HFF-Myc (cell line): ENCODE results near the gene PEX11B.

ENCODE experiments used
- DNase-seq: peaks from one replicate; pipeline ENCODE4 v3.0.0-alpha.2; 2011; ENCODE audit warnings: low read depth; ENCODE audit errors: extremely low read depth
- H3K4me3 ChIP-seq: replicated peaks from 2 replicates; pipeline ENCODE4 v1.5.1; 2011; ENCODE audit warnings: low read depth, mild to moderate bottlenecking, control low read depth, low read length
- TF ChIP-seq, protein P1 (sequence below): IDR thresholded peaks from 2 replicates; pipeline ENCODE4 v1.5.1; 2012; ENCODE audit warnings: mild to moderate bottlenecking, low read depth, low read length, control low read depth; ENCODE audit errors: missing control alignments

PEX11B gene

GRCh38 chr1:145893306-145894055, 25.0 kb downstream of the PEX11B start:
- TF ChIP-seq, protein P1, sequence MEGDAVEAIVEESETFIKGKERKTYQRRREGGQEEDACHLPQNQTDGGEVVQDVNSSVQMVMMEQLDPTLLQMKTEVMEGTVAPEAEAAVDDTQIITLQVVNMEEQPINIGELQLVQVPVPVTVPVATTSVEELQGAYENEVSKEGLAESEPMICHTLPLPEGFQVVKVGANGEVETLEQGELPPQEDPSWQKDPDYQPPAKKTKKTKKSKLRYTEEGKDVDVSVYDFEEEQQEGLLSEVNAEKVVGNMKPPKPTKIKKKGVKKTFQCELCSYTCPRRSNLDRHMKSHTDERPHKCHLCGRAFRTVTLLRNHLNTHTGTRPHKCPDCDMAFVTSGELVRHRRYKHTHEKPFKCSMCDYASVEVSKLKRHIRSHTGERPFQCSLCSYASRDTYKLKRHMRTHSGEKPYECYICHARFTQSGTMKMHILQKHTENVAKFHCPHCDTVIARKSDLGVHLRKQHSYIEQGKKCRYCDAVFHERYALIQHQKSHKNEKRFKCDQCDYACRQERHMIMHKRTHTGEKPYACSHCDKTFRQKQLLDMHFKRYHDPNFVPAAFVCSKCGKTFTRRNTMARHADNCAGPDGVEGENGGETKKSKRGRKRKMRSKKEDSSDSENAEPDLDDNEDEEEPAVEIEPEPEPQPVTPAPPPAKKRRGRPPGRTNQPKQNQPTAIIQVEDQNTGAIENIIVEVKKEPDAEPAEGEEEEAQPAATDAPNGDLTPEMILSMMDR, result no peak
- H3K4me3 ChIP-seq, result no peak overlapping the region
- DNase-seq, result no peak

DNA sequence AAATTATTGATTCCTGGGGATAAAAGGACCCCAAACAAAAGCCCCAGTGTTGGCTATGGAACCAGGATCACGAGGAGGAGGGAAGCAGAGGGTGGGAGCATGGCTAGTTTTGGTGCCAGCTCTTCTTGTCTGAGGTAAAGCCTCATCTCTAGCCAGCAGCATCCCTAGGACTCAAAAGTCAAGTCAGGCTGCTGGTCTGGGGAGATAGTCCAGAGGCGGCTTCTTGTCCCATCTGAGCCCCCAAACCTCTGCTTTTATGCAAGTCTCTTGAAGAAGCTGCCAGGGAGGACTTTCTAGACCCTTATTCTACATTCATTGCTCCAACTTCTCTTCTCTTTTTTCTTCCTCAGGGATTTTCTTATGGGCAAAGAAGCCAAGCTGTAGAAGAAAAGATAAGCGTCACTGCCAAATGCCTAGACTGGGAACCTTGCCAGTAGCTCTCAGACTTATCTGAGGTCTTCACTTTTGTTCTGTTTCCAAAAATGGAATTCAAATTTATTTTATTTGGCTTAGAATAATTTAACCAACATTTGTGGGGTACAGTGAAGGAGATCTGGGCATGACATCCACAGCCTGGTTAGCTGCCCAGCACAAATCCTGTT, 25.9 kb downstream of the PEX11B start:
- TF ChIP-seq, protein P1, result no peak
- H3K4me3 ChIP-seq, result no peak overlapping the region

DNA sequence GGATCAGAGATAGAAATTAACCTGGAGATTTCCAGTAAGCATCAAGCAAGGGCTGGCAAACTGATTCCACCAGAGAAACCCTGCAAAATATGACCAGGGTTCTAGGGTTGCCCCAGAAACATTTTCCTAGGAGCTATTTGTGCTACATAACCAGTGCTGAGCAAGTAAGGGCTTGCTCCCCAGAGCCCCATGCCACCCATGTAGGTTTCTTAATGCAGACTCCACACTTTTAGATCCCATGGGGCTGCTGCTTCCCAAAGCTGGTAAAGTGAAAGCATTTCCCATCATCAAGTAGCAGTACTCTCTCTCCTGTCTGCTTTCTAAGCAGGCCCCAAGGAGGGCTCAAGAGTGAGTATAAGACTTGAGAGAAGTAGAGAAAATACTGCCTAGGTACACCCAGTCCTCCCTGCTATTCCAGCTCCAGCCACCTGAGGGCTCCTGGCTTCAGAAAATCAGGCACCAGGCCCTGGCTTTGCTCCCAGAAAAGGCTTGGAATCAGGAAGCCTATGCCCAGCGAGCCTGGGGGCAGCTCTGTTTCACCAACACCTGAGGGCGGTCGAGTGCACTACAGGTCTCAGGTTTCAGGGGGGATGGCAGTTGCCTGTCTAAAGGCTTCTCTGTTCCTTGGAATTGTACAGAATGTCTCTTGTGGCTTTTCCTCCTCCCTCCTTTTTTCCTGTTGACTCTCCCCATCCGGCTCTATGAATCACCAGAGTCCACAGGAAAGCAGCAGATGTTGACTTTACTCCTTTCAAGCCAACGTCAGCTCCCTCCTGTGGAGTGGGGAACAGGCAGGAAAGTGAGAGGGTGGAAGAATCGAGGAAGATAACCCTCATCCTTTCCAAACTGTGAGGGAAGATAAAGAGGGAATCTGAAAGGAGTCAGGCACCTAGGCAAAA, 26.7 kb downstream of the PEX11B start:
- TF ChIP-seq, protein P1, result peak; percentile 96
- no peak overlapping the region for H3K4me3 ChIP-seq
- peak; percentile 99 for DNase-seq

More for the DNA sequence above, 25.9 kb downstream of the PEX11B start:
- no peak for DNase-seq

DNA sequence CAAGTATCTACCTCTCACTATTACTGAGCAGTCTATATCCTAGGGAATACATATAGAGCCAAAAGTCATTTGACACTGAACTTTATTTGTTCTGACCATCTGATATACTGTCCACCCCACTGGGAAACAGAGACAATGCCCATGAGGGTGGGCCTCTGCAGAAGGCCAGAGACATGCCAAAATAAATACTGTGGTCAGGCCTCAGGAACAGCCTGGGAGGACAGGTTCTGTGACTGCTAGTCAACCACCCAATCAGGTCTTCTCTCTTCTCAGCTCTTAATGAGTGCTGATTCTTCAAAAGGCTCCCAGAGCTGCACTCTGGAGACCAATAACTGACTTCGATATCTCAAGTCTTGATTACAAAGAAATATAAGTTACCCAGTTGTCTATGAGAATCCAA, 27.4 kb downstream of the PEX11B start:
- TF ChIP-seq, protein P1, result no peak
- H3K4me3 ChIP-seq, result no peak overlapping the region
- no peak for DNase-seq

DNA sequence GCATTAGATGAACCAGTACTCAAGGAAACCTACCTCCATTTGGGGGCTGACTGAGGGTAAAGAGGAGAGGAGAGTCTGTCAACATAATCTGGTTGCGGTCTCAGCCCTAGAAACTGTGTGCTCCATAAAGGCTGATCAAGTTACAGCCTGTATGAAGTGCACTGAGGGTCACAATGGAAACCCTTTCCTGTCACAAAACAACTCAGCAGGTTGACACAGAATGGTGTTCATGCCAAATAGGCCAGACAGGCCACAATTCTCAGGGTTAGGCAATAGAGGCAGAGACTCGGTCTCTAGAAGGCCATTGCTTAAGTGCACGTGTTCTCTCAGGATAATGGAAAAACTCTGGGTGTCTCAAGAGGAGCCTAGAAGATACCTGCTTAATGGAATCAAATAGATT, 28.8 kb downstream of the PEX11B start:
- H3K4me3 ChIP-seq, result no peak overlapping the region
- TF ChIP-seq, protein P1, result no peak
- DNase-seq, result no peak

DNA sequence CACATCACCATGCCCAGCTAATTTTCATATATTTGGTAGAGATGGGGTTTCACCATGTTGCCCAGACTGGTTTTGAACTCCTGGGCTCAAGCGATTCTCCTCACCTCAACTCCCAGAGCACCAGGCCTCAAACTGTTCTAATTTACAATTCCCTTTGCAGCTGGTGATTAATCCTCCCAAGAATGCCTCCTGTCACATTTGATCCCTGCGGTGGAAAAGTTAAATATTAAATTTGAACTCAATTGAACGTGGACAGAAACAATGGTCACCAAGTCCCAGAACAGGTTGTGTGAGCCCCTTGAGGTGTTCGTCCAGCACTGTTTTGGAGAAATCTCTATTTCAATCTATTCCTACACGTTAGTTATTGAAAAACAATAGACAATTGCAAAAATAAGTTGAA, 30.9 kb downstream of the PEX11B start:
- H3K4me3 ChIP-seq, result no peak overlapping the region
- DNase-seq, result no peak
- TF ChIP-seq, protein P1, result no peak
